Femur (tissue), 1 donor: ENCODE results near the gene CNPY1.

ENCODE experiments used
- DNase-seq: peaks from one replicate; pipeline ENCODE4 v3.0.0-alpha.2; 2017

Gene CNPY1

DNA sequence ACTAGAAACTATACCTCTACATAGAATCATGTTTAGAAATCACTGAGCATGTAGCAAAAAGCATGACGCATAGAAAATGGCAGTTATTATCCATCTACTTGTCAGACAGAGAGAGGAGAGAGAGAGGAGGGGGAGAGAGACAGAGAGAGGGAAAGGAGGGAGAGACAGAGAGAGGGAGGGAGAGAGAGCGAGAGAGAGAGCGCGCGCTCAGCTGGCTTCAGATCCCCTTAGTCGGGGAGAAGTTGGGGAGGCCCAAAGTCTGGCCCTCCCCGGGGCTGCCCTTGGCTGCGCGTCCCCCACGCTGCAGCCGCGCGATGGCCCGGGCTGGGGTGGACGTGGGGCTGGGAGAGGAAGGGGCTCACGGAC is 37.0 kb downstream of the CNPY1 start:
- no peak for DNase-seq

DNA sequence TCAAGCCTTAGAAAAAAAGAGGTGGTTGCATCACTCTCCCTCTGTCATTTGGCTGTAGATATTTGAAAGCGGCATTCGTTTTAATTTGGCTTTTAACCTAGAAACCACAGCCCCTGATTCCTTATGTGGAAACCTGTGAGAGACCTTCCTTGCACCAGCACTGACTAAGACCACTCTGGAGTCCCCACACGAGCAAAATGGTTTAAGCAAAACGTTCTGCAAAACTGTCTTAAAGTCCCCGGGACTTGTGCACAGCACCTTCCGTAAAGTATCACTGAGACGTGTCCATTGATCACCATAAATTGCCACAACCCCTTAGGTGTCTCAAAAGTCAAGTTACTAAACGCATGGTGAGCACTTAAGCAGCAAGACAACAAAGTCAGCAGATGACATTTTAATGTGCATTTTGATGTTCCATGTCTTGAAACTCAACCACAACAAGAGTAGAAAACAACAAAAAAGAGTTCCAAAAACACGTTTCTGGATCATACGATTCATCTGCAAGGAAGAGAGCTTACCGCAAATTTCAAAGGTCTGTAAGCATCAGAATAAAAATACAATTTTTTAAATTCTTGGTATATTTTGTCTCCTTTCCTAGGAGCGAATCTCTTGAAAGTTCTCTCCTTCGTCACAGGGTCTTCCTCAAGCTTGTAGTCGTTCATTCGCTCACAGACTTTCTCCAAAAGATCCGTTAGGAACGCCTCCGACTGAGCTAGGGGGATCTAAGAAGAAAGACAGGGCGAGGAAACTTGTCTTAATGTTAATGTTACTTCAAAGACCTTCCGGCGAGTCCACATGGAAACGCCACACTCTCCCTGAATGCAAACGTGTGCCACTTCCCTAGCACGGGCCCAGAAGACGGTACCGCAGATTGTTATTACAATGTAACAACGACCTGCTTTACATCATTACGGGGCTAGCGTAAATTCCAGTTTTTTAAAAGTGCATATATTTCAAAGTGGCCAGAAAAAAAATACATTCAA is 37.7 kb downstream of the CNPY1 start:
- no peak for DNase-seq

DNA sequence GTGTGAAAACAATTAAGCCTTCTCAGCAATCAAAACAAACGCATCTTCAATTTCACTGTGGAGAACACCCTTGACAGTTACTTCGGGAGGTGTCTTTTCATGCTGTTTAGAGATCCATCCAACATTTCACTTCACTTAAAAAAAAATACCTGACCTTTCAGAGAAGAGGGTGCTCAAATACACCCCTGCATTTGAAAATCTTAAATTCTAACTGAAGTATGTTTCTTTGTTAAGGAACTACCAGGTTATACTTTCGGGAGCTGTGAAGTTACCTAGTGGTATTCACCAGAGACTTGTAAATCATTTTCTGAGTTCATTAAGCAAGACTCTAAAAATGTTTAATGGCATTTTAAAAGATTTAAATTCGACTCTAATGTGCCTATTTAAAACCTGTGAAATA is 38.8 kb downstream of the CNPY1 start:
- no peak for DNase-seq

DNA sequence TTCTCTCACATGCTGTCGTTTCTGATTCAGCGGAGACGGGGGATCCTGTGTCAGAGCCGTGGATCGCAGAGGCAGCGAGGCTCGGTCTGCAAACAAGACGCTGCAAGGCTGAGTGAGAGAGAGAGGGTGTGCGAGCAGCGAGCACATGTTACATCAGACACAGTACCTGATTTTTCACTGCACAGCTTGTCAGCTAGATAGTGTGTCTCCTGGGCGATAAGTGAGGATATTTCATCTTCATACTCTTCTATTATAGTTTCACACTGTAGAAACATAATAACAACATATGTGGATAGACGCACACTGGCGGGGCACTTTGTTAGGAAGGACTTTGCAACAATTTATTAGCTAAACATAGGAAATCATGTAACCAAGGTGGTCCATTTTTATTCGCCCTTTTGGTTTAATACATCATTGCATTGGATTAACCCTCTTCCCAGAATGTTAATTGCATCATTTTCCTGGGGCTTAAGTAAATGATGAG is 39.5 kb downstream of the CNPY1 start:
- no peak for DNase-seq

DNA sequence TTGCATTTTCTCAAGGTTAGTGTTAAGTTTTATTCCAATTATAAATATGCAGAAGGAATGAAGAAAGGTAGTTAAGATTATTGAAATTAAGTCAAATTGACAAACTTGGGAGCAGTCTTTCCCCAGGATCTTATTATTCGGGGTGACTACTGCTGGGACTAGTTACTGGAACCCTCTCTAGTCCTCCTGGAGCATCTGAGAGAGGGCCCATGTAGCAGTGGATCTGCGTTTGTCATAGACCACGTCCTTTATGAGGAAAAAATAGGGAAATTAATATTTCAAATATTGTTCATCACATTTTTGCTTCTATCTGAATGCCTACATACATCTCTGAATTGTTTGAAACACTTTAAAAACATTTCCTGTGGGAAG is 41.0 kb downstream of the CNPY1 start:
- DNase-seq: no peak

DNA sequence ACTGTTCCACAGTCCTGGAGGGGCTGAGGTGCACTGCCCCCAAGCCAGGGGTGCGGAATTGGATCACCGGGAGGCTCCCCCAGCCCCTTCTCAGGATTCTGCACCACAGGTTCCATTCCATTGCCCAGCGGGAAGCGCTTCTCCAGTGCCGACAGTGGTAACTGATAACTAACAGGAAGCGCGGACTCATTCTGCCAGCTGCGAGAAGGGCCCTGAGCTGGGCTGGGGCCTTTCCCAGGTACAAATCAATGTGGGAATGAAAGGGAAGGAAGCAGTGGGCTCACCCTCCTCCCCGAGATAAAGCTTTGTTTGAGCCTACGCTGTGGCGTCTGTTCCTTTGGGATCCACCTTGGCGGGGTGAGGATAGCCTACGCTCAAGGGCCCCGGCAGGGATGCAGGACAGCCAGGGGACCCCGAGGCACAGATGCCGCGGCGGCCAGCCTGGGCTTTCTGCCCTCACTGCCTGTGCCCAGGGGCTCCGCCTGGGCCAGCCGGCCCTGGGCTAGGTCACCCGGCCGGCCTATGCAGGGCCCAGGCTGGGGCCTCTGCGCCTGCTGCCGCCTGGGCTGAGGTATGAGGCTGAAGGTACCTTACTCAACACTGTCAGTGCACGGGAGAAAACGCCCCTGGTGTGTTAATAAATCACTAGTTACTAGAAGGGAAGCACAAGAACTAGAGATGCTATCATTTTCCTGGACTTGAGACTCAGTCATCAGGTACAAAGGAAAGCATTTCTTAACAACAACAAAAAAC is 49.0 kb downstream of the CNPY1 start:
- DNase-seq: no peak

DNA sequence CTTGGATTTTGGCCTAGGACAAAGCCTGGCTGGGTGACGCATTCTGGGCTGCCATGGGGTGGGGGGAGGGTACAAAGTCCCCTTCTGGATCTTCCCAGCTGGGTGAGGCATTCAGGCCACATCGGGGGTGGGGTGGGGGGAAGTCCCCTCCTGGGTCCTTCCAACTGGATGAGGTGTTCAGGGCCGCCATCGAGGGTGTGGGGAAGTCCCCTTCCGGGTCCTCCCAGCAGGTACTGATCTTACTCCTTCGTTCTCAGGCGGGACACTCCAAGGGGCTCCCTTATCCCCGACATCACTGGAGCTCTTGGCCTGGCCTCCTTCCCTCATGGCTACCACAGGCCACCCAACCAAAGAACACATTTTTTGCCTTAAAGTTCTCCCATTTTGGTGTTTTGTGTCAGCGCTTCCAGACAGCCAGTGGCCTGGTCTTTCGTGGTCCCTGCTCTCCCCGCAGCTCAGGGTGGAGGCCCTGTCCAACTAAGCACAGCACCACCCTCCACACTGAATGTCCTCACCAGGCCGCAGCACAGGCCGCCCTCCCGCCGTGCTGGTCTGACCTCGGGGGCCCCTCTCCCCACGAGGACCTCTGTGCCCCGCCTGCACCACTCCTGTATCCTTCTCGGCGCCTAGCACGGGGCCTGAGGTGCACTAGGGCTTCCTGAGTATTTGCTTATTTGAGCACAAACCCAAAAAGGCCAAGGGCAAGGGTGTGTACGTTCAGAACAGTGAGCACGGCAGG is 49.9 kb downstream of the CNPY1 start:
- no peak for DNase-seq

DNA sequence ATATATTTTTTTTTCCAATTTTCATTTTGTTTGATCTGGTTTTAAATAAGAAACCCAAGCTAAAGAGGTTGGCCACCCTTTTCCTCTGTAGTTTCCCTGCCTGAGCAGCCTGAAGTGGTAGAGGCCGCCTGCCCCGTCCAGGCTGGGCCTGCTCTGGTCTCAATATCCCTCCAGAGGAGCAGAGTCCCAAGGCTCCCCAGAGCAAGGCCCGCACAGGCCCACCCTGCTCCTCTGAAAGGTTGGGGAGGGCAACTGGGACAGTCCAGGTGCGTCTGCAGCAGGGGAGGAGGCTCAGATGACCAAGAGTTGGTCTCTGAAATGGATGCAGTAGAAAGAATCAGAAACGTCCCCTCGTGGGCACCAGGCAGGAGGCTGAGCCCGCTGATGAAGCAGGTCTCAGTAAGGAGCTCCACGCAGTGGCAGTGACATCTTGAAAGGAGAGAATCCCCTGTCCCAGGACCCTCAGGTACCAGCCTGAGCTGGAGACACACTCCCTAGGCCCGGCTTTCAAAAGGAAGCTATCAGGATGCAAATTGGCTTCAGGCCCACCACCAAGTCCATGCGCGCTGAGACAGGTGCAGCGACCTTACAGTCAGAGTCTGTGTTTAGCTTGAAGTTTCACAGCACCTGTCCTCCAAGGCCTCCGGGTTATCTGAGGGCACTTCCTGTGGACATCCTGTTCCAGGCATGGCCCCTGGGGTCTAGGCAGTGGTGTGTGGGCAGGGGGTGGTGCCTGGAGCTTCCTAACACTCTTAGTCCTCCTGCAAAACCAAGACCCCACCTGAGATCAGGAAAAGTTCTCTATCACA is 50.7 kb downstream of the CNPY1 start:
- no peak for DNase-seq

DNA sequence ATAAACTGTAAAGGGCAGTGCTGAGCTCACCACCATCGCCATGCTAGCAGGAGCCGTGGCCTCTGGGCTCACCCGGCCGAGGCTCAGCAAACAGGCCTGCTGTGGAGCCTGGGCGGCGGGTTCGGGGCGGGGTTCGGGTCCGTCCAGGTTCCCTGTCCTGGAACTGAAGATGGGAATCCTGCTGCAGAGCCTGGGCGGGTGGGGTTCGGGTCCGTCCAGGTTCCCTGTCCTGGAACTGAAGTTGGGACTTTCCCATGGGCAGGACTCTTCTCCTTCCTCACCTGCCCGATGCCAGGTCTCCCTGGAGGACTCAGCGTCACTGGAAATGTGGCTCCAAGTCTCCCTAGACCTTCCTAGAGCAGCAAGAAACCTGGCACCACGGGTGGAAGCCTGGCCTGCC is 51.8 kb downstream of the CNPY1 start:
- DNase-seq: no peak

DNA sequence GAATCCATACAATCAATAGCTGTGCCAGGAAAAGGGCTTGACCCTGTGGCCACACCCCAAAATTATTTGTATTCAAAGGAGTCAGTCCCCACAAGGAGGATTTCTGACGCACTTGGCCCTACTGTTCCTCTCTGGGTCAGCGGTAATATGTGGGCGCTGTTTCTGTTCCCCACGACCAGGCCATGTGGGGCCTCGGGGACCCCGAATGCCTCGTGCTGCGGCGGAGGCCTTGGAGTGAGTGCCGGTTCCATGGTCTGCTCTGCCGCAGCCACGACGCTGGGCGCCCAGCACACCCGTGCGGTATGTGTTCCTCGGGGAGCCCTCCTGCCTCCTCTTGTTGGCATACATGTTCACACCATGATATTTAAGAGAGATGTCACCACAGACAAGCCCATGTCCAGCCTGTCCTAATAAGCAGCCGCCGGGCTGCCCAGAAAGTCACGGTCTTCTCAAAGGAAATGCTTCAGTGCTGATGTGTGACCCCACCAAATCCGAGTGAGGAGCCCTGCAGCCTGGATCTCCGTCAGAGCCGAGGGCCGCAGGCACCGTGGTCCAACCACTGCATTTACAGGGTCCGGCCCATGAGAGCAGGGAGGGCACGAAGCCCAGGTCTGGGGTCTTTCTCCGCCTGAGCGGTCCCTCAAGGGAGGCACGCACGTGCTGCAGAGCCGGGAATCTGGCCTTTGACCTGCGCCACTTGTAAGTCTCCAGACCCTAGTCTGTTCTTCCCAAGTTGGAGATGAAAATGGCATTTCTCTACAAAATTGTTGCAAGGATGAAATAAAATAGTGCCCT is 52.4 kb downstream of the CNPY1 start:
- no peak for DNase-seq

DNA sequence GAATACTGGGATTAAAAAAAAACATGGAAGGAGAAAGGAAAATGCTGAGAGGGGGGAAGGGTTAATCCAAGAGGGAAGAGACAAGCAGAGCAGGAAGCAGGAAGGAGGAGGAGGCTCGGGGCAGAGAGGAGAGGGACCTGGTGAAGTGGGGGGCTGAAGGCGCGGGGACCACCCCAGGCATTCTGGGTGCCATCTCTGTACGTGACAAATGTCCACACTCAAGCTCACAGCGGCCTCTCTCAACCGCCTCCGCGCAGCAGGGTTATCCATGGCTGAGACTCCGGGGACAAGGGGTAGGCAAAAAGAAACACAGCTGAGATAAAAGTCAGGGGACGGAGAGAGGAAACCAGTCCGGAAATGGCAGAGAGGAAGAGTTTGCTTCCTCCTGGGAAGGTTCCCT is 54.5 kb downstream of the CNPY1 start:
- DNase-seq: no peak

DNA sequence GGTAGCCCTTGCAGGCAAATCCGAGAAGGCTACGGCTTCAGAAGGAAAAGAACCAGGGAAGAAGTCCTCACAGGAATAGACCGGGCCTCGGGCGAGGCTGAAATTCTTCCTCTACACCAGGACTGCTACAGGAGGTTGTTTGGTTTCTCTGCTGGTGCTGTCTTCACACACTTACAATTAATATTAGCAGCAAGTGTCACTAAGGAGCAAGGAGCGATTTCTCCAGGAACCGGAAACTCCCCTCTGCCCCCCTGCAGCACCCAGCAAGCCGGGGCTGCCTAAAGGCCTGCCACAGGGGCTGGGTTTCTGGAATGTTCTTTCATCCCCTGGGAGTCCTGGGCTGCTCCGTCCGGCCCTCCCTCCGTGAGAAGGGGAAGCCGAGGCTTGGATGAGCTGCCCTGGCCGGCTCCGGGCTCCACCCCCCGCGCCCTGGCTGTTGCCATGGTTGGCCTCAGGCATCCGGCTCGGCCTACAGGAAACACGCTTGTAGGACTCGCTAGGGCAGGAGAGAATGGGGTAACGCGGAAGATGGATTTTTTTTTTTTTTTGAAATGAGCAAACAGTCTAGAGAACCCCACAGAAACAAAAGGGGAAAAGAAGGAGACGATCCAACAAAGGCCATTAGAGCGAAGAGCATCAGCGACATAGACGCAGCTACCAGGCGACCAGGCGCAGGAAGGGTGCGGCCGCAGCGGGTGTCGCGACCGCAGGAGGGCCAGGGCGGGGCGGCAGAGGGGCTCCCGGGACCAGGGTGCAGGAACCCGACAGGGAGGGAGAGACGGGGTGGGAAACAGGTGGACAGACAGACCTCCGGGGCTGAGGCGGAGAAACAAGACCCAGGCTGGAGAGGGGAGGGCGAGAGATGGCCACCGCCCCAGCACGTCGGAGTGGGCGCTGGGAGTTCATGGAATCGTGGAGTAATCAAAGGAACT is 55.4 kb downstream of the CNPY1 start:
- peak; percentile 63 for DNase-seq

DNA sequence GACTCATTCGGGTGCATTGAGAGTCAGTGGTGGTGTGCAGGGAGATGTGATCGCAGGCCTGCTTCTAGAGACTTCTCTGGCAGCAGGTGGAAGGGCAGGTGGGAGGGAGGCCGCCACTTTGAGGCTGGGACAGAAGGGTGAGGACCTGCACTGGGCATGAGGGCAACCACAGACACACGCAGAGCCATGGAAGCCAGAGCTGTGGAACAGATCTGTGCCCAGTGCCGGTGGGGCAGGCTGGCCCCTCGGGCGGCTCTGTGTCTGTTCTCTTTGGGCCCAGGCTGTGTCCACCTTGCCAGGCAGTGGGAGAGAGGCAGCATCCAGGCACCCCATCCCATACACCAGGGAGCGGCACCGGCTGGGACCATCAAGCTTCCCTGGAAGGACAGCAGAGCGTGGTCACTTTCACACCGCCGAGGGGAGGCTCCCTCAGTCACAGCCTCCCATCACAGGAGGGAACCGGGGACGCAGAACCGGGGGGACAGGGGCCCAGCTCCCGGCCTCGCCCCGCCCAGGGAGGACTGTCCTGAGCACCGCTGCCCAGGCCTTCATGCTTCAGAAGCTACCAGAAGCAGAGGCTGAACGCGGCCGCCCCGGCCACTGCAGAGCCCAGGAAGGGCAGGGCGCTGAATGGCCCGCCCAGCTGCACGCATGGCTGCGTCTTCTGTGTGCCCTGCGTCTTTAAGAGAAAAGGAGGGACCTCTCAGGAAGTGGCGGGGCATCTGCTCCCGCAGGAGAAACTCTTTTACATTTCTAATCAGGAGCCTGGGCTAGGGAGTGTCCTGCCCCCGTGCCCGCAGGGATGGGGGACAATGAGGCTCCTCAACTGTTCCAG is 56.3 kb downstream of the CNPY1 start:
- no peak for DNase-seq

DNA sequence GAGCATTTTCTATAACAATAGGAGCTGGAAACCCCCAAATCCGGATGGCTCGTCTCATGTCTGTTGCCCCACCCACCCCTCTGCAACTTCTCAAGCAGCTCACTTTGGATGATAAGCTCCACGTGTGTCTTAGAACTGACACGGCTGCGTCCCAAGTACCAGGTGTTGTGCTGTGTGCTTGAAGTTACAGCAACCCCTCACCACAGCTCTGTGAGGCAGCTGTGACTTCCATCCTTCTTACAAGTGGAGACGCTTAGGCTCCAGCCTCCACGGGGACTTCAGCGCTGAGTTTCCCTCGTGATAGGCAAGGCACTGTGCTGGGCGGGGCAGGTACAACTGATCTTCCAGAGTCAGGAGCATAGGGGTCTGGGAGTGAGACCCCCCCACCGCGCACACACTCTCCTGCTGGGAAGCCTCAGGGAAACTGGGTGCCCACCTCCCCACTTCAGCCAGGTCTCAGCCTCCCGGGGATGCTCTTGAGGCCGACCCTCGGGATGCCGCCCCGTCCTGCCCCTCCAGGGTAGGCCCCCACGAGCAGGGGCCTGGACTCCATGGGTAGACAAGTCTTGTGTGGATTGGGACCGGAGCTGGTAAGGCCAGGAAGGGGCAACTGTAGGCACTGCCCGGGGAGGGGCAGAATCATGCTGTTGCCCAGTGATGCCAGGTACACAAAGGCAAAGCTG is 57.1 kb downstream of the CNPY1 start:
- DNase-seq: no peak

DNA sequence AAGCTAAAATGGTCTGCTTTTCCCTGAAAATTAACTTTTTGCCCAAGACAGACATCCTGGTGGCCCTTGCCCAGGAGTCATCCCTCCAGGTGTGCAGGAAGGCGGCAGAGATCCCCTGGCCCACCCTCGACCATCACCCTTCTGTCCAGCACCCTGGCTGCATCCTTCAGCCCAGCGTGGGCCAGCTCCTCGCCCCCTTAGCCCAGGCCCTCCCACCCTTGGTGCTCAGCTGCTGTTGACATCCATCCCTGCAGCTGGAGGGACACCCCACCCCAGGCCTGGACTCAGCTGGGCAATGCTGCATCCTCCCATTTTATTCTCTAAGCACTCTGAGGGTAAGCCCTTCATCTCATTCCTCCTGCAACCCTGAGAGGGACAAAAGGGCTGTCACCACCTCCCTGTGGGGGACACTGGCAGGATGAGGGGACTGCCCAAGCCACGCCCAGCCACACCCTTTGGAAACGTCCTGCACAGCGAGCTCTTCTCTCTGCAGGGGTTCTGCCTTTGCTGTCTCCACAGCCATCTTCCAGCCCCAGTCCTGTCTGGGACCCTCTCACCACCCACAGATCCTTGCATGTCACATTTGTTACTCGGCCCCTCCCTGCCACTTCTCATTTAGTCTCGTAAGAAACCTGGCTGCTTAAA is 57.8 kb downstream of the CNPY1 start:
- no peak for DNase-seq

DNA sequence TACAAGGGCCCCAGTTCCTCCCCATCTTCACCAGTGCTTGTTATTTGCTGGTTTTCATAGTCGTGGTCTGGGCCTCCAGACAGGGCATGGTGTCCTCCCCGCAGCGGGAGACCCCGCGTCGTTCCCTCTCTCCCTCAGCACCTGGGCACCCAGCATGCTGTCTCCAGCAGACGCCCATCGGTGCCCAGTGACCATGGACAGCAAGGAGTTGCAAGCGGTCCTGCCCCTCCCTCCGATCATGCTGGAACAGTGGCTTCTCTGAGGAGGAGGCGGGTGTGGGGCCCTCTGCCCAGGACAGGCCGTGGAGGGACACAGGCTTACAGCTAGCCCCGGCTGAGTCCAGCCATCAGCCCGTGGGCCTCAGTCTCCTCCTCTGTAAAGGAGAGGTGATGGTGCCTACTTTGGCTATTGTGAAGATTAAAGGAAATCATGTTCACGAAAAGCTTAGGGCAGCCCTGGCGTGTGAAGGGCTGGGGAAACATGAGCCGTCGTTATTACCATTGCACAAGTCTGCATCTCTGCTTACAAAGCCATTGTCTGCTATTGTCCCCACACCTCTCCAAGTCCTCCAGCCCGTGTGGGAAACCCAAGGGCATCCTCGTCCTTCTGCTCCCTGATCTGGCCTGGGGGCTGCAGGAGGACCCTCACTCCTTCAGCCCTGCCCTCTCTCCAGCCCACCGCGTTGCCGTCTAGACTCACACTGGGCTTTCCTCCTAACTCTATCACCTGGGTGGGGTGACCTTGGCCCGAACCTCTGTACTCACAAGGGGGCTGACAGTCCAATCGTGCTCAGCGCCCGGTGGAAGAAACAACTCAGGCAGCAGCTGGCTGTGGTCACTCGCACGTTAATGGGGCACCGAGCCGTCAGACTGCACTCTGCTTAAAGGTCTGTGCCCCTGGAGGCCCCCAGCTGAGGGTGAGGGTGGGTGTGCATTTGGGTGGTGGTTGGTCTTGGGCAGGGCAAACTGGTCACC is 58.6 kb downstream of the CNPY1 start:
- DNase-seq: no peak
